ENCODE results near the gene TFEB.

TFEB gene

GRCh38 chr6:41729624-41730023 lies 5.8 kb downstream of the TFEB start:
- H2AFZ ChIP-seq (ENCODE audit: low read depth, low read length): no peak overlapping the region
- H3K36me3 ChIP-seq (ENCODE audit: insufficient read depth, low read length): no peaks in the 10 kb centered on the region
- no peaks in the 10 kb centered on the region for H3K9me3 ChIP-seq (ENCODE audit: low read length)
- peaks cover 3% of the 10 kb centered on the region for H3K4me1 ChIP-seq (ENCODE audit: insufficient read depth, low read length)
- no peak overlapping the region for H3K4me3 ChIP-seq (ENCODE audit: low read length)
- H3K27me3 ChIP-seq (ENCODE audit: insufficient read depth, low read length): peaks cover 51% of the 10 kb centered on the region

GRCh38 chr6:41728954-41729353 lies 6.5 kb downstream of the TFEB start:
- Histone ChIP-seq H3K4me1 (ENCODE audit: insufficient read depth, low read length) (peaks cover 3% of the 10 kb centered on the region), H3K27me3 (ENCODE audit: insufficient read depth, low read length) (peaks cover 50% of the 10 kb centered on the region), H2AFZ (ENCODE audit: low read depth, low read length) (no peak overlapping the region), H3K4me3 (ENCODE audit: low read length) (no peak overlapping the region), H3K36me3 (ENCODE audit: insufficient read depth, low read length) (no peaks in the 10 kb centered on the region), H3K9me3 (ENCODE audit: low read length) (no peaks in the 10 kb centered on the region)

GRCh38 chr6:41728073-41728936 lies 7.1 kb downstream of the TFEB start:
- H3K36me3 ChIP-seq (ENCODE audit: insufficient read depth, low read length): no peaks in the 10 kb centered on the region
- H3K4me3 ChIP-seq (ENCODE audit: low read length): no peak overlapping the region
- peaks cover 44% of the 10 kb centered on the region for H3K27me3 ChIP-seq (ENCODE audit: insufficient read depth, low read length)
- no peak overlapping the region for H2AFZ ChIP-seq (ENCODE audit: low read depth, low read length)
- no peaks in the 10 kb centered on the region for H3K4me1 ChIP-seq (ENCODE audit: insufficient read depth, low read length)
- H3K9me3 ChIP-seq (ENCODE audit: low read length): no peaks in the 10 kb centered on the region

- no peaks in the 10 kb centered on the region for H3K4me1 ChIP-seq (ENCODE audit: insufficient read depth, low read length)
- H3K36me3 ChIP-seq (ENCODE audit: insufficient read depth, low read length): no peaks in the 10 kb centered on the region
- H3K27me3 ChIP-seq (ENCODE audit: insufficient read depth, low read length): peaks cover 39% of the 10 kb centered on the region
- no peak overlapping the region for H2AFZ ChIP-seq (ENCODE audit: low read depth, low read length)
- H3K9me3 ChIP-seq (ENCODE audit: low read length): no peaks in the 10 kb centered on the region
- H3K4me3 ChIP-seq (ENCODE audit: low read length): no peak overlapping the region
Observed at GRCh38 chr6:41727705-41728072, 7.7 kb downstream of the TFEB start.

- Histone ChIP-seq H2AFZ (ENCODE audit: low read depth, low read length) (no peak overlapping the region), H3K36me3 (ENCODE audit: insufficient read depth, low read length) (no peaks in the 10 kb centered on the region), H3K4me1 (ENCODE audit: insufficient read depth, low read length) (no peaks in the 10 kb centered on the region), H3K27me3 (ENCODE audit: insufficient read depth, low read length) (peaks cover 35% of the 10 kb centered on the region), H3K4me3 (ENCODE audit: low read length) (no peak overlapping the region), H3K9me3 (ENCODE audit: low read length) (no peaks in the 10 kb centered on the region)
Observed at GRCh38 chr6:41726876-41727275, 8.5 kb downstream of the TFEB start.

- Histone ChIP-seq H3K36me3 (ENCODE audit: insufficient read depth, low read length) (no peaks in the 10 kb centered on the region), H3K27me3 (ENCODE audit: insufficient read depth, low read length) (peaks cover 22% of the 10 kb centered on the region), H3K9me3 (ENCODE audit: low read length) (no peaks in the 10 kb centered on the region), H3K4me3 (ENCODE audit: low read length) (no peak overlapping the region), H2AFZ (ENCODE audit: low read depth, low read length) (no peak overlapping the region), H3K4me1 (ENCODE audit: insufficient read depth, low read length) (no peaks in the 10 kb centered on the region)
Observed at GRCh38 chr6:41724586-41725501, 10.6 kb downstream of the TFEB start.

GRCh38 chr6:41724228-41724580 lies 11.2 kb downstream of the TFEB start:
- Histone ChIP-seq H3K27me3 (ENCODE audit: insufficient read depth, low read length) (peaks cover 15% of the 10 kb centered on the region), H3K4me3 (ENCODE audit: low read length) (no peak overlapping the region)

GRCh38 chr6:41723530-41724227 lies 11.7 kb downstream of the TFEB start:
- Histone ChIP-seq H3K36me3 (ENCODE audit: insufficient read depth, low read length) (no peaks in the 10 kb centered on the region), H3K27me3 (ENCODE audit: insufficient read depth, low read length) (peaks cover 13% of the 10 kb centered on the region), H3K4me1 (ENCODE audit: insufficient read depth, low read length) (no peaks in the 10 kb centered on the region), H3K4me3 (ENCODE audit: low read length) (no peak overlapping the region), H2AFZ (ENCODE audit: low read depth, low read length) (no peak overlapping the region), H3K9me3 (ENCODE audit: low read length) (no peaks in the 10 kb centered on the region)

More at GRCh38 chr6:41724228-41724580, 11.2 kb downstream of the TFEB start:
- no peaks in the 10 kb centered on the region for H3K9me3 ChIP-seq (ENCODE audit: low read length)
- H2AFZ ChIP-seq (ENCODE audit: low read depth, low read length): no peak overlapping the region
- no peaks in the 10 kb centered on the region for H3K4me1 ChIP-seq (ENCODE audit: insufficient read depth, low read length)
- H3K36me3 ChIP-seq (ENCODE audit: insufficient read depth, low read length): no peaks in the 10 kb centered on the region

- Histone ChIP-seq H2AFZ (ENCODE audit: low read depth, low read length) (no peak overlapping the region), H3K9me3 (ENCODE audit: low read length) (no peaks in the 10 kb centered on the region), H3K4me1 (ENCODE audit: insufficient read depth, low read length) (no peaks in the 10 kb centered on the region), H3K27me3 (ENCODE audit: insufficient read depth, low read length) (peaks cover 9% of the 10 kb centered on the region), H3K4me3 (ENCODE audit: low read length) (no peak overlapping the region), H3K36me3 (ENCODE audit: insufficient read depth, low read length) (no peaks in the 10 kb centered on the region)
Observed at GRCh38 chr6:41722969-41723529, 12.4 kb downstream of the TFEB start.

- no peak overlapping the region for H2AFZ ChIP-seq (ENCODE audit: low read depth, low read length)
- H3K9me3 ChIP-seq (ENCODE audit: low read length): no peaks in the 10 kb centered on the region
- no peaks in the 10 kb centered on the region for H3K4me1 ChIP-seq (ENCODE audit: insufficient read depth, low read length)
- no peak overlapping the region for H3K4me3 ChIP-seq (ENCODE audit: low read length)
- no peaks in the 10 kb centered on the region for H3K36me3 ChIP-seq (ENCODE audit: insufficient read depth, low read length)
- no peaks in the 10 kb centered on the region for H3K27me3 ChIP-seq (ENCODE audit: insufficient read depth, low read length)
Observed at GRCh38 chr6:41721414-41721813, 14.0 kb downstream of the TFEB start.

GRCh38 chr6:41720783-41721182 lies 14.6 kb downstream of the TFEB start:
- Histone ChIP-seq H3K4me1 (ENCODE audit: insufficient read depth, low read length) (no peaks in the 10 kb centered on the region), H3K36me3 (ENCODE audit: insufficient read depth, low read length) (no peaks in the 10 kb centered on the region), H3K27me3 (ENCODE audit: insufficient read depth, low read length) (no peaks in the 10 kb centered on the region), H3K9me3 (ENCODE audit: low read length) (no peaks in the 10 kb centered on the region), H3K4me3 (ENCODE audit: low read length) (no peak overlapping the region), H2AFZ (ENCODE audit: low read depth, low read length) (no peak overlapping the region)

- Histone ChIP-seq H3K4me3 (ENCODE audit: low read length) (no peak overlapping the region), H3K4me1 (ENCODE audit: insufficient read depth, low read length) (no peaks in the 10 kb centered on the region), H3K27me3 (ENCODE audit: insufficient read depth, low read length) (no peaks in the 10 kb centered on the region), H2AFZ (ENCODE audit: low read depth, low read length) (no peak overlapping the region), H3K9me3 (ENCODE audit: low read length) (no peaks in the 10 kb centered on the region), H3K36me3 (ENCODE audit: insufficient read depth, low read length) (no peaks in the 10 kb centered on the region)
Observed at GRCh38 chr6:41720262-41720620, 15.2 kb downstream of the TFEB start.
